GM19438 (cell line): ENCODE results near the gene MDC1.
"Not testable (repeated sequence)": the region's sequence is repeated elsewhere in the genome, so short reads cannot be mapped to it uniquely, and the experiment has no call there.

Experiments
- ATAC-seq: cut with Tn5 transposase; IDR thresholded peaks from one replicate; pipeline ENCODE4 v1.9.1; 2021; ENCODE audit warnings: low read depth; ENCODE audit not compliant: unreplicated experiment

MDC1 gene

GRCh38 chr6:30724906-30725667 is 8.0 kb upstream of the MDC1 start:
- ATAC-seq = no peak

- not testable (repeated sequence) for ATAC-seq
Measured at GRCh38 chr6:30723843-30724741, 7.0 kb upstream of the MDC1 start.

- ATAC-seq = not testable (repeated sequence)
Measured at GRCh38 chr6:30723159-30723842, 6.2 kb upstream of the MDC1 start.

GRCh38 chr6:30722280-30723112 is 5.4 kb upstream of the MDC1 start:
- no peak for ATAC-seq

GRCh38 chr6:30722025-30722279 is 4.9 kb upstream of the MDC1 start:
- ATAC-seq = not testable (repeated sequence)

GRCh38 chr6:30721198-30722024 is 4.3 kb upstream of the MDC1 start:
- ATAC-seq = no peak

GRCh38 chr6:30720738-30721197 is 3.7 kb upstream of the MDC1 start:
- no peak for ATAC-seq

- peak; percentile 31 for ATAC-seq
Measured at GRCh38 chr6:30719791-30720737, 3.0 kb upstream of the MDC1 start, which contains the start of gene TUBB. TUBB (plus strand) TSS chr6:30720352; CDS start chr6:30720507, 155 bp downstream.

- no peak for ATAC-seq
Measured at GRCh38 chr6:30719356-30719755, 2.3 kb upstream of the MDC1 start.

GRCh38 chr6:30717845-30718720 is 1.0 kb upstream of the MDC1 start:
- ATAC-seq = not testable (repeated sequence)

GRCh38 chr6:30716879-30717128 is 277 bp downstream of the MDC1 start:
- no peak for ATAC-seq

- no peak for ATAC-seq
Measured at GRCh38 chr6:30714263-30714662, 2.8 kb downstream of the MDC1 start.

GRCh38 chr6:30712441-30712945 is 4.6 kb downstream of the MDC1 start:
- no peak for ATAC-seq

- no peak for ATAC-seq
Measured at GRCh38 chr6:30711758-30712380, 5.2 kb downstream of the MDC1 start.

- ATAC-seq = no peak
Measured at GRCh38 chr6:30709101-30709868, 7.8 kb downstream of the MDC1 start.

GRCh38 chr6:30707281-30707850 is 9.7 kb downstream of the MDC1 start:
- ATAC-seq = no peak
